Trophoblast cell (in vitro differentiated cells and primary cell): ENCODE results near the gene ZNF547.

Experiments
- DNase-seq, 2 donors: peaks; one replicate each; pipeline ENCODE4 v3.0.0-alpha.2; 2016
- H2AFZ ChIP-seq: 2 replicates; pipeline ENCODE4 v1.6.1; 2013; ENCODE audit warnings: low read length, moderate library complexity, mild to moderate bottlenecking; ENCODE audit not compliant: insufficient read depth, poor library complexity
- H2AK5ac ChIP-seq: 2 replicates; pipeline ENCODE4 v1.6.1; 2013; ENCODE audit warnings: mild to moderate bottlenecking, low read length
- H2BK120ac ChIP-seq: 2 replicates; pipeline ENCODE4 v1.6.1; 2013; ENCODE audit warnings: low read length, mild to moderate bottlenecking, moderate library complexity; ENCODE audit not compliant: insufficient read depth, poor library complexity
- H2BK12ac ChIP-seq: 2 replicates; pipeline ENCODE4 v1.6.1; 2013; ENCODE audit warnings: mild to moderate bottlenecking, low read length, moderate library complexity
- H2BK5ac ChIP-seq: 2 replicates; pipeline ENCODE4 v1.6.1; 2013; ENCODE audit warnings: low read length, low read depth, moderate library complexity, mild to moderate bottlenecking; ENCODE audit not compliant: poor library complexity
- H3K14ac ChIP-seq: 2 replicates; pipeline ENCODE4 v1.6.1; 2013; ENCODE audit warnings: mild to moderate bottlenecking, low read length
- H3K18ac ChIP-seq: 2 replicates; pipeline ENCODE4 v1.6.1; 2013; ENCODE audit warnings: mild to moderate bottlenecking, low read length
- H3K23ac ChIP-seq: 2 replicates; pipeline ENCODE4 v1.6.1; 2013; ENCODE audit warnings: low read length
- H3K27ac ChIP-seq: 2 replicates; pipeline ENCODE4 v1.5.1; 2013; ENCODE audit warnings: low read depth, mild to moderate bottlenecking, inconsistent platforms, low read length, moderate library complexity
- H3K27me3 ChIP-seq: 2 replicates; pipeline ENCODE4 v1.6.1; 2013; ENCODE audit warnings: inconsistent platforms, mild to moderate bottlenecking, low read length, moderate library complexity; ENCODE audit not compliant: insufficient read depth
- H3K36me3 ChIP-seq, 2 experiments: 1 replicate in 1 of 2; 2 replicates in 1 of 2; pipeline ENCODE4 v1.6.1; 2013; ENCODE audit warnings: low read length in 2 of 2, mild to moderate bottlenecking in 2 of 2, moderate library complexity in 1 of 2; ENCODE audit not compliant: insufficient read depth in 2 of 2, control insufficient read depth in 1 of 2
- H3K4ac ChIP-seq: 2 replicates; pipeline ENCODE4 v1.6.1; 2013; ENCODE audit warnings: low read depth, mild to moderate bottlenecking, low read length, moderate library complexity
- H3K4me1 ChIP-seq, 2 experiments: 1 replicate in 1 of 2; 2 replicates in 1 of 2; pipeline ENCODE4 v1.6.1; 2013; ENCODE audit warnings: low read length in 2 of 2, mild to moderate bottlenecking in 2 of 2, moderate library complexity in 1 of 2; ENCODE audit not compliant: insufficient read depth in 2 of 2, control insufficient read depth in 1 of 2
- H3K4me2 ChIP-seq: 2 replicates; pipeline ENCODE4 v1.6.1; 2013; ENCODE audit warnings: inconsistent platforms, mild to moderate bottlenecking, low read length, moderate library complexity
- H3K4me3 ChIP-seq: 2 replicates; pipeline ENCODE4 v1.5.1; 2013; ENCODE audit warnings: mild to moderate bottlenecking, low read depth, low read length, inconsistent platforms
- H3K79me1 ChIP-seq: one replicate; pipeline ENCODE4 v1.6.1; 2013; ENCODE audit warnings: low read length
- H3K79me2 ChIP-seq: 2 replicates; pipeline ENCODE4 v1.6.1; 2013; ENCODE audit warnings: low read length, mild to moderate bottlenecking; ENCODE audit not compliant: control insufficient read depth, insufficient read depth, poor library complexity
- H3K9ac ChIP-seq: 2 replicates; pipeline ENCODE4 v1.6.1; 2013; ENCODE audit warnings: mild to moderate bottlenecking, low read length
- H3K9me3 ChIP-seq: 2 replicates; pipeline ENCODE4 v1.6.1; 2013; ENCODE audit warnings: low read depth, mild to moderate bottlenecking, control low read depth, inconsistent platforms, low read length; ENCODE audit not compliant: insufficient read depth
- H4K12ac ChIP-seq: 2 replicates; pipeline ENCODE4 v1.6.1; 2013; ENCODE audit warnings: low read depth, mild to moderate bottlenecking, low read length, moderate library complexity
- H4K8ac ChIP-seq: 2 replicates; pipeline ENCODE4 v1.6.1; 2013; ENCODE audit warnings: low read depth, mild to moderate bottlenecking, low read length, moderate library complexity
- H4K91ac ChIP-seq: one replicate; pipeline ENCODE4 v1.6.1; 2013; ENCODE audit warnings: low read depth, mild to moderate bottlenecking, low read length, moderate library complexity
- WGBS: extraction: QIAGEN DNeasy Blood & Tissue Kit; methylation state at CpG from one replicate; pipeline ENCODE4 v1.1.7; 2013; ENCODE audit warnings: missing lambda C conversion rate; ENCODE audit not compliant: insufficient read length, insufficient coverage; ENCODE audit errors: extremely low coverage; 5-methylcytosine and 5-hydroxymethylcytosine counted together

Gene ZNF547

GRCh38 chr19:57389730-57390598 is 26.6 kb downstream of the ZNF547 start, which contains the start of gene ZNF548:
Gene ZNF548, plus strand, starts transcription at chr19:57389854. Its CDS starts 246 bp downstream, at chr19:57390100.
- peak within 1 kb of the TSS; percentile 67 for H3K14ac ChIP-seq
- peak within 1 kb of the TSS; percentile 95 for H3K9ac ChIP-seq
- H2AK5ac ChIP-seq = no peak within 1 kb of the TSS
- peaks cover 5% of the 10 kb centered on the region for H3K79me1 ChIP-seq
- H3K4ac ChIP-seq = peak within 1 kb of the TSS; percentile 53
- H4K91ac ChIP-seq = peak within 1 kb of the TSS; percentile 49
- H2BK12ac ChIP-seq = no peak within 1 kb of the TSS
- H2AFZ ChIP-seq = peak within 1 kb of the TSS; percentile 30
- H2BK120ac ChIP-seq = peak within 1 kb of the TSS; percentile 26
- H3K36me3 ChIP-seq = peaks cover 6% of the 10 kb centered on the region in 2 experiments
- H3K79me2 ChIP-seq = peaks cover 6% of the 10 kb centered on the region
- WGBS = no CpG with 5 or more reads among the region's 50 CpGs
- peak within 1 kb of the TSS; percentile 46 for H3K27ac ChIP-seq
- peak within 1 kb of the TSS; percentile 72 for H3K4me2 ChIP-seq
- H3K18ac ChIP-seq = peak within 1 kb of the TSS; percentile 13
- peaks cover 2 to 9% of the 10 kb centered on the region in 2 experiments for H3K4me1 ChIP-seq
- H3K27me3 ChIP-seq = no peaks in the 10 kb centered on the region
- H3K23ac ChIP-seq = no peak within 1 kb of the TSS
- peak; percentile 99 to 100 for DNase-seq
- H2BK5ac ChIP-seq = peak within 1 kb of the TSS; percentile 10
- H4K12ac ChIP-seq = peak within 1 kb of the TSS; percentile 20
- peak within 1 kb of the TSS; percentile 93 for H4K8ac ChIP-seq
- H3K4me3 ChIP-seq = peak within 1 kb of the TSS; percentile 96
- H3K9me3 ChIP-seq = no peaks in the 10 kb centered on the region

GRCh38 chr19:57395710-57396109 is 32.4 kb downstream of the ZNF547 start:
- H3K14ac ChIP-seq = no peak overlapping the region
- no peak overlapping the region for H2BK5ac ChIP-seq
- peaks cover under 1 to 2% of the 10 kb centered on the region in 2 experiments for H3K4me1 ChIP-seq
- H3K9ac ChIP-seq = no peak overlapping the region
- no peak overlapping the region for H3K4me3 ChIP-seq
- H3K36me3 ChIP-seq = peaks cover 25 to 40% of the 10 kb centered on the region in 2 experiments
- WGBS = no CpG with 5 or more reads among the region's 5 CpGs
- H3K9me3 ChIP-seq = peaks cover 3% of the 10 kb centered on the region
- DNase-seq = no peak
- H4K91ac ChIP-seq = no peak overlapping the region
- H3K18ac ChIP-seq = no peak overlapping the region
- H2BK120ac ChIP-seq = no peak overlapping the region
- H3K4ac ChIP-seq = no peak overlapping the region
- no peak overlapping the region for H3K23ac ChIP-seq
- H3K79me2 ChIP-seq = no peaks in the 10 kb centered on the region
- no peak overlapping the region for H3K27ac ChIP-seq
- H2AK5ac ChIP-seq = no peak overlapping the region
- no peak overlapping the region for H2BK12ac ChIP-seq
- no peaks in the 10 kb centered on the region for H3K27me3 ChIP-seq
- H3K4me2 ChIP-seq = no peak overlapping the region
- no peak overlapping the region for H2AFZ ChIP-seq
- H3K79me1 ChIP-seq = no peaks in the 10 kb centered on the region
- no peak overlapping the region for H4K12ac ChIP-seq
- H4K8ac ChIP-seq = no peak overlapping the region

- H2BK5ac ChIP-seq = no peak overlapping the region
- H3K27me3 ChIP-seq = no peaks in the 10 kb centered on the region
- no peak overlapping the region for H4K91ac ChIP-seq
- H3K4me3 ChIP-seq = no peak overlapping the region
- peaks cover 21 to 36% of the 10 kb centered on the region in 2 experiments for H3K36me3 ChIP-seq
- H3K14ac ChIP-seq = no peak overlapping the region
- no peak overlapping the region for H3K23ac ChIP-seq
- H2AK5ac ChIP-seq = no peak overlapping the region
- no peak overlapping the region for H3K18ac ChIP-seq
- no peak for DNase-seq
- no peak overlapping the region for H2BK12ac ChIP-seq
- no peak overlapping the region for H4K12ac ChIP-seq
- H3K4me2 ChIP-seq = no peak overlapping the region
- H4K8ac ChIP-seq = no peak overlapping the region
- H2AFZ ChIP-seq = no peak overlapping the region
- H3K4ac ChIP-seq = no peak overlapping the region
- WGBS = no CpG with 5 or more reads among the region's 5 CpGs
- no peak overlapping the region for H3K27ac ChIP-seq
- no peaks in the 10 kb centered on the region for H3K79me1 ChIP-seq
- no peak overlapping the region for H2BK120ac ChIP-seq
- peaks cover 3% of the 10 kb centered on the region for H3K9me3 ChIP-seq
- no peaks in the 10 kb centered on the region for H3K79me2 ChIP-seq
- H3K4me1 ChIP-seq = no peaks in the 10 kb centered on the region
- H3K9ac ChIP-seq = no peak overlapping the region
These were observed 35.5 kb downstream of the ZNF547 start for GRCh38 chr19:57398868-57399267.

GRCh38 chr19:57403737-57404563 is 40.6 kb downstream of the ZNF547 start:
- Histone ChIP-seq H3K4ac (no peak overlapping the region), H2AK5ac (no peak overlapping the region), H3K9me3 (peaks cover 2% of the 10 kb centered on the region), H3K23ac (no peak overlapping the region), H3K27me3 (no peaks in the 10 kb centered on the region), H3K4me2 (no peak overlapping the region), H2BK120ac (no peak overlapping the region), H3K79me2 (no peaks in the 10 kb centered on the region), H3K14ac (no peak overlapping the region), H3K36me3 (peaks cover 0 to 5% of the 10 kb centered on the region in 2 experiments), H3K27ac (no peak overlapping the region), H4K8ac (no peak overlapping the region), H2AFZ (no peak overlapping the region), H4K12ac (no peak overlapping the region), H3K18ac (no peak overlapping the region), H3K9ac (no peak overlapping the region), H3K4me1 (no peaks in the 10 kb centered on the region), H2BK12ac (no peak overlapping the region), H4K91ac (no peak overlapping the region), H3K79me1 (no peaks in the 10 kb centered on the region), H3K4me3 (no peak overlapping the region), H2BK5ac (no peak overlapping the region)
- WGBS = no CpG with 5 or more reads among the region's 9 CpGs
- DNase-seq = no peak
